Left ventricle myocardium inferior (tissue), 1 donor: ENCODE data around the gene SLC30A1. TPM values are rescaled to one million over a fixed set of nuclear protein-coding genes. Genes with fewer than 3 reads are reported as not detected.
"Not testable (repeated sequence)": the region's sequence is repeated elsewhere in the genome, so short reads cannot be mapped to it uniquely, and the experiment has no call there.

Experiments used
- DNase-seq: peaks from one replicate; pipeline ENCODE4 v3.0.0-alpha.2; 2020
- H3K27ac ChIP-seq: fragments of 200-600 bp; replicated peaks from 2 replicates; pipeline ENCODE4 v1.8.0; 2021
- H3K27me3 ChIP-seq: fragments of 200-600 bp; 2 replicates; pipeline ENCODE4 v1.8.0; 2021; ENCODE audit warnings: low read depth
- H3K36me3 ChIP-seq: fragments of 200-600 bp; 2 replicates; pipeline ENCODE4 v1.8.0; 2021
- H3K4me1 ChIP-seq: fragments of 200-600 bp; 2 replicates; pipeline ENCODE4 v1.8.0; 2021
- H3K4me3 ChIP-seq: fragments of 200-600 bp; 2 replicates; pipeline ENCODE4 v1.8.0; 2021; ENCODE audit warnings: mild to moderate bottlenecking, moderate library complexity
- H3K9me3 ChIP-seq: fragments of 200-600 bp; replicated peaks from 2 replicates; pipeline ENCODE4 v1.8.0; 2021
- CTCF ChIP-seq: fragments of 200-600 bp; IDR thresholded peaks from 2 replicates; pipeline ENCODE4 v1.8.0; 2021; ENCODE audit warnings: antibody characterized with exemption, mild to moderate bottlenecking, borderline replicate concordance
- intact Hi-C: fragments of 100-400 bp; cut with micrococcal nuclease; formaldehyde crosslinking; loops from one replicate; pipeline ENCODE4 v1.11.0; 2022
- total RNA-seq: library from RNA; stranded (reverse); fragmentation: NEBNext Ultra II Directional; extraction: Animal tissue kit (Norgen Biotek cat#: 25700); gene quantifications from one replicate; pipeline ENCODE4 v1.2.1, GENCODE V29; 2021
- donor health status: DM: no; HTN: yes; CAD: no; lungs with severe emphysema.

Gene SLC30A1
- total RNA-seq, 1 donor from 2014 or later, result 11.5 TPM

- Histone ChIP-seq H3K9me3 (no peaks in the 10 kb centered on the region), H3K36me3 (peaks cover 12% of the 10 kb centered on the region), H3K4me1 (peaks cover 65% of the 10 kb centered on the region), H3K4me3 (no peak overlapping the region), H3K27ac (no peak overlapping the region), H3K27me3 (no peaks in the 10 kb centered on the region)
- TF ChIP-seq CTCF, result no peak
- no peak for DNase-seq
- intact Hi-C loops, result loop anchor here (5.0 kb wide), 1 partner anchor 83 kb away; no protein-coding TSS in a partner anchor
Observed at GRCh38 chr1:211574705-211575104, 4.3 kb downstream of the SLC30A1 start.

DNA sequence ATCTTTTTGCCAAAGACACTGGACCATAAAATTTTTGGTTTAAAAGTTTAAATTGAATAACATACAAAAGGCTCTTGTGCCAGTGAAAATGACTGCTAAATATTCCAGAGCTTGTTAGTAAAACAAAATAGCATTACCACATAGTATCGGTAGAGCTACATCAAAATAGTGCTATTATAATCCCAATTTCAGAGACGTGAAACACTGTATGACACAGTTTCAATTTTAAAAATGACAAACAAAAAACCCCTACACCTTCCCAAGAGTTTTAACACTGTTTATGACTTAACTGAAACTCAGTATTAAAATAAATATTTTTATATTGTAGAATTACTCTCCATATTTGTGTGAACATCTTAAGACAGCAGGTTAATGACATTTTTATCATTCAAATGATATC is 7.0 kb downstream of the SLC30A1 start:
- TF ChIP-seq CTCF, result no peak
- no peak for DNase-seq
- intact Hi-C loops, result no loop called here
- Histone ChIP-seq H3K27ac (no peak overlapping the region), H3K4me3 (no peak overlapping the region), H3K4me1 (peaks cover 42% of the 10 kb centered on the region), H3K36me3 (peaks cover 12% of the 10 kb centered on the region), H3K27me3 (no peaks in the 10 kb centered on the region), H3K9me3 (no peaks in the 10 kb centered on the region)

DNA sequence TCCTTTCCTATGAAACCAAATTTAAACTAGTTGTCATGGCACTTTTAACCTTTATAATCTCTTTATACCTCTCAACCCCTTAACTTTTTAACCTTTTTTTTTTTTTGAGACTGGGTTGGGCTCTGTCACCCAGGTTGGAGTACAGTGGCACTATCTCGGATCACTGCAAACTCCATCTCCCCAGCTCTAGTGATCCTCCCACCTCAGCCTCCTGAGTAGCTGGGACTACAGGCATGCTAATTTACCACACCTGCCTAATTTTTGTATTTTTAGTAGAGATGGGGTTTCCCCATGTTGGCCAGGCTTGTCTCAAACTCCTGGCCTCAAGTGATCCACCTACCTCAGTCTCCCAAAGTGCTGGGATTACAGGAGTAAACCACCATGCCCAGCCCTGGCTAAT is 8.6 kb downstream of the SLC30A1 start:
- H3K9me3 ChIP-seq, H3K36me3 ChIP-seq, DNase-seq, intact Hi-C loops, H3K27ac ChIP-seq, H3K27me3 ChIP-seq, H3K4me3 ChIP-seq: not testable (repeated sequence)
- H3K4me1 ChIP-seq, result peaks cover 26% of the 10 kb centered on the region

DNA sequence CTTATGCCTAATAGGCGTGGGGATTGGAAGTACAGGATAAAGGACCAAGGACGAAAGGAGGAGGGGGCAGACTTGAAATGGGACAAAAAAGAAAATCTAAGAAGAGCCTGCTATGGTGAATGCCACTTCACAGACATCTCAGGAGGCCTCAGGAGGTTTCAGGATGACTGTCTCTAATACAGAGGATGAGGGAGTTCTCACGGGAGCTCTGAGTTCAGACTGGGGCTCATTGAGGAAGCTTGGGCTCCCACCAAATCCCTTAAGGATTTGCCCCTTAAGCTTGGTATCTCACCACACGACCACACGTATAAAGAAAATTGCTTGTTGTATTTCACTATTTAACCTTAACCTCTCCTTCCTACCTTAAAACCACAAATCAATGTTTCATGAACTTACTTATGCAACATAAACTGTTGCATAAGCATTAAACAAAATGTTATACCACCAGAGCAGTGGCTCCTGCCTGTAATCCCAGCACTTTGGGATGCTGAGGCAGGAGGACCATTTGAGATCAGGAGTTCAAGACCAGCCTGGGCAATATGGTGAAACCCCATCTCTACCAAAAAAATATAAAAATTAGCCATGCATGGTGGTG is 12.4 kb downstream of the SLC30A1 start:
- Histone ChIP-seq H3K27me3 (no peaks in the 10 kb centered on the region), H3K36me3 (no peaks in the 10 kb centered on the region), H3K27ac (no peak overlapping the region), H3K9me3 (no peaks in the 10 kb centered on the region), H3K4me3 (no peak overlapping the region), H3K4me1 (no peaks in the 10 kb centered on the region)
- TF ChIP-seq CTCF, result no peak
- intact Hi-C loops, result no loop called here
- DNase-seq, result no peak

GRCh38 chr1:211564084-211564483 is 14.9 kb downstream of the SLC30A1 start:
- H3K4me1 ChIP-seq, result no peaks in the 10 kb centered on the region
- H3K27ac ChIP-seq, result no peak overlapping the region
- no peaks in the 10 kb centered on the region for H3K27me3 ChIP-seq
- DNase-seq, result no peak
- H3K36me3 ChIP-seq, result no peaks in the 10 kb centered on the region
- no peak for TF ChIP-seq CTCF
- H3K9me3 ChIP-seq, result no peaks in the 10 kb centered on the region
- H3K4me3 ChIP-seq, result no peak overlapping the region
- intact Hi-C loops, result no loop called here

- no peak overlapping the region for H3K4me3 ChIP-seq
- intact Hi-C loops, result no loop called here
- H3K27me3 ChIP-seq, result no peaks in the 10 kb centered on the region
- no peak for DNase-seq
- H3K27ac ChIP-seq, result no peak overlapping the region
- H3K36me3 ChIP-seq, result no peaks in the 10 kb centered on the region
- no peaks in the 10 kb centered on the region for H3K4me1 ChIP-seq
- TF ChIP-seq CTCF, result no peak
- H3K9me3 ChIP-seq, result no peaks in the 10 kb centered on the region
Observed at GRCh38 chr1:211559222-211560010, 19.5 kb downstream of the SLC30A1 start.
